Vagina (tissue), 2 donors: Measurements from ENCODE around the gene PIK3R6.

Experiments
- CTCF ChIP-seq, 3 experiments: fragments of 450-650 bp in 2 of 3; fragments of 200-600 bp in 1 of 3; sonication (generic) in 1 of 3; IDR thresholded peaks; one replicate each; pipeline ENCODE4 v1.5.1; 2017 to 2019; ENCODE audit warnings: antibody characterized with exemption in 3 of 3, mild to moderate bottlenecking in 2 of 3, moderate library complexity in 2 of 3
- POLR2A ChIP-seq, 2 donors: fragments of 450-650 bp; IDR thresholded peaks; one replicate each; pipeline ENCODE4 v1.6.1; 2017; ENCODE audit warnings: antibody characterized with exemption in 2 of 2, mild to moderate bottlenecking in 2 of 2, moderate library complexity in 2 of 2
- POLR2AphosphoS5 ChIP-seq, 2 donors: sonication (generic); formaldehyde crosslinking; IDR thresholded peaks; one replicate each; pipeline ENCODE4 v1.9.0; 2017; ENCODE audit warnings: antibody characterized with exemption in 2 of 2, mild to moderate bottlenecking in 2 of 2, low read depth in 1 of 2; ENCODE audit not compliant: insufficient read depth in 1 of 2

GRCh38 chr17:8875436-8875835, 8.0 kb upstream of the PIK3R6 start:
- TF ChIP-seq CTCF (IDR thresholded peaks at IDR 0.05) = no peak
- TF ChIP-seq POLR2A (IDR thresholded peaks at IDR 0.05) = no peak
- no peak for TF ChIP-seq POLR2AphosphoS5 (IDR thresholded peaks at IDR 0.05; ENCODE audit: insufficient read depth in 1 of 2, low read depth in 1 of 2)
